Activated T-cell treated with anti-CD3 and anti-CD28 coated beads, Interleukin-2, amount 50 U/mL, for 24 hours (primary cell): Measurements from ENCODE around the gene PIK3CD.
"Not testable (repeated sequence)": the region's sequence is repeated elsewhere in the genome, so short reads cannot be mapped to it uniquely, and the experiment has no call there.

Experiments
- DNase-seq: peaks from one replicate; pipeline ENCODE4 v3.0.0-alpha.2; 2020
- H3K27ac Mint-ChIP-seq: 2 replicates; pipeline ENCODE4 v1.8.0; 2020; ENCODE audit warnings: mild to moderate bottlenecking, mixed read lengths
- H3K27me3 Mint-ChIP-seq: 2 replicates; pipeline ENCODE4 v1.8.0; 2020; ENCODE audit warnings: mixed read lengths
- H3K36me3 Mint-ChIP-seq: 2 replicates; pipeline ENCODE4 v1.8.0; 2020; ENCODE audit warnings: low read depth, mixed read lengths
- H3K4me1 Mint-ChIP-seq: 2 replicates; pipeline ENCODE4 v1.8.0; 2020; ENCODE audit warnings: low read depth, mixed read lengths
- H3K4me3 Mint-ChIP-seq: 2 replicates; pipeline ENCODE4 v1.8.0; 2020; ENCODE audit warnings: mild to moderate bottlenecking, moderate library complexity, mixed read lengths
- H3K9me3 Mint-ChIP-seq: 2 replicates; pipeline ENCODE4 v1.8.0; 2020; ENCODE audit warnings: mixed read lengths

Gene PIK3CD

GRCh38 chr1:9731561-9731960 lies 80.0 kb downstream of the PIK3CD start:
- peaks cover 98% of the 10 kb centered on the region for H3K36me3 Mint-ChIP-seq
- no peak for DNase-seq
- peaks cover 67% of the 10 kb centered on the region for H3K4me1 Mint-ChIP-seq
- no peaks in the 10 kb centered on the region for H3K27me3 Mint-ChIP-seq
- peak overlapping the region; percentile 88 for H3K27ac Mint-ChIP-seq
- H3K4me3 Mint-ChIP-seq: no peak overlapping the region
- no peaks in the 10 kb centered on the region for H3K9me3 Mint-ChIP-seq

GRCh38 chr1:9732123-9732971 lies 80.8 kb downstream of the PIK3CD start:
- H3K9me3 Mint-ChIP-seq: no peaks in the 10 kb centered on the region
- H3K27me3 Mint-ChIP-seq: no peaks in the 10 kb centered on the region
- no peak for DNase-seq
- no peak overlapping the region for H3K4me3 Mint-ChIP-seq
- H3K27ac Mint-ChIP-seq: peak overlapping the region; percentile 77
- peaks cover 63% of the 10 kb centered on the region for H3K4me1 Mint-ChIP-seq
- peaks cover 96% of the 10 kb centered on the region for H3K36me3 Mint-ChIP-seq

- H3K36me3 Mint-ChIP-seq: peaks cover 96% of the 10 kb centered on the region
Observed at GRCh38 chr1:9733160-9733789, 81.7 kb downstream of the PIK3CD start.

GRCh38 chr1:9735800-9736199 lies 84.3 kb downstream of the PIK3CD start:
- DNase-seq: no peak
- Mint-ChIP-seq H3K27me3 (no peaks in the 10 kb centered on the region), H3K4me3 (no peak overlapping the region), H3K4me1 (peaks cover 31% of the 10 kb centered on the region), H3K27ac (peak overlapping the region; percentile 20), H3K9me3 (no peaks in the 10 kb centered on the region), H3K36me3 (peaks cover 89% of the 10 kb centered on the region)

More at GRCh38 chr1:9733160-9733789, 81.7 kb downstream of the PIK3CD start:
- Mint-ChIP-seq H3K4me3 (no peak overlapping the region), H3K9me3 (no peaks in the 10 kb centered on the region), H3K27ac (peak overlapping the region; percentile 77), H3K27me3 (no peaks in the 10 kb centered on the region), H3K4me1 (peaks cover 54% of the 10 kb centered on the region)
- DNase-seq: no peak

- H3K27ac Mint-ChIP-seq: peak overlapping the region; percentile 11
- DNase-seq: no peak
- no peaks in the 10 kb centered on the region for H3K9me3 Mint-ChIP-seq
- H3K36me3 Mint-ChIP-seq: peaks cover 89% of the 10 kb centered on the region
- H3K27me3 Mint-ChIP-seq: no peaks in the 10 kb centered on the region
- no peak overlapping the region for H3K4me3 Mint-ChIP-seq
- H3K4me1 Mint-ChIP-seq: peaks cover 27% of the 10 kb centered on the region
Observed at GRCh38 chr1:9736241-9736640, 84.7 kb downstream of the PIK3CD start.

GRCh38 chr1:9737057-9737456 lies 85.5 kb downstream of the PIK3CD start:
- Mint-ChIP-seq H3K27me3 (no peaks in the 10 kb centered on the region), H3K4me3 (no peak overlapping the region), H3K36me3 (peaks cover 89% of the 10 kb centered on the region), H3K27ac (peak overlapping the region; percentile 23), H3K9me3 (no peaks in the 10 kb centered on the region), H3K4me1 (peaks cover 20% of the 10 kb centered on the region)
- no peak for DNase-seq

GRCh38 chr1:9737671-9738070 lies 86.1 kb downstream of the PIK3CD start:
- no peak for DNase-seq
- peak overlapping the region; percentile 74 for H3K27ac Mint-ChIP-seq
- peaks cover 85% of the 10 kb centered on the region for H3K36me3 Mint-ChIP-seq
- no peaks in the 10 kb centered on the region for H3K27me3 Mint-ChIP-seq
- H3K4me1 Mint-ChIP-seq: peaks cover 15% of the 10 kb centered on the region
- no peaks in the 10 kb centered on the region for H3K9me3 Mint-ChIP-seq
- H3K4me3 Mint-ChIP-seq: no peak overlapping the region

GRCh38 chr1:9744106-9744799 lies 92.7 kb downstream of the PIK3CD start:
- DNase-seq: no peak
- no peak overlapping the region for H3K27ac Mint-ChIP-seq
- H3K36me3 Mint-ChIP-seq: peaks cover 68% of the 10 kb centered on the region
- no peak overlapping the region for H3K4me3 Mint-ChIP-seq
- no peaks in the 10 kb centered on the region for H3K4me1 Mint-ChIP-seq
- no peaks in the 10 kb centered on the region for H3K9me3 Mint-ChIP-seq
- H3K27me3 Mint-ChIP-seq: no peaks in the 10 kb centered on the region

- no peaks in the 10 kb centered on the region for H3K27me3 Mint-ChIP-seq
- peaks cover 74% of the 10 kb centered on the region for H3K36me3 Mint-ChIP-seq
- no peak for DNase-seq
- no peak overlapping the region for H3K27ac Mint-ChIP-seq
- no peak overlapping the region for H3K4me3 Mint-ChIP-seq
- H3K4me1 Mint-ChIP-seq: no peaks in the 10 kb centered on the region
- H3K9me3 Mint-ChIP-seq: no peaks in the 10 kb centered on the region
Observed at GRCh38 chr1:9746211-9746610, 94.7 kb downstream of the PIK3CD start.

- no peak overlapping the region for H3K4me3 Mint-ChIP-seq
- H3K27ac Mint-ChIP-seq: no peak overlapping the region
Observed at GRCh38 chr1:9746651-9747050, 95.1 kb downstream of the PIK3CD start.

GRCh38 chr1:9748391-9748790 lies 96.9 kb downstream of the PIK3CD start:
- not testable (repeated sequence) for H3K4me3 Mint-ChIP-seq

More at GRCh38 chr1:9746651-9747050, 95.1 kb downstream of the PIK3CD start:
- no peaks in the 10 kb centered on the region for H3K4me1 Mint-ChIP-seq
- no peaks in the 10 kb centered on the region for H3K9me3 Mint-ChIP-seq
- peaks cover 74% of the 10 kb centered on the region for H3K36me3 Mint-ChIP-seq
- no peaks in the 10 kb centered on the region for H3K27me3 Mint-ChIP-seq
- DNase-seq: no peak

GRCh38 chr1:9749361-9749760 lies 97.8 kb downstream of the PIK3CD start:
- Mint-ChIP-seq H3K36me3 (peaks cover 73% of the 10 kb centered on the region), H3K9me3 (no peaks in the 10 kb centered on the region), H3K27me3 (no peaks in the 10 kb centered on the region), H3K4me3 (no peak overlapping the region), H3K27ac (no peak overlapping the region), H3K4me1 (peaks cover 2% of the 10 kb centered on the region)
- no peak for DNase-seq

More at GRCh38 chr1:9748391-9748790, 96.9 kb downstream of the PIK3CD start:
- not testable (repeated sequence) for H3K9me3 Mint-ChIP-seq, DNase-seq, H3K4me1 Mint-ChIP-seq, H3K27me3 Mint-ChIP-seq, H3K27ac Mint-ChIP-seq
- H3K36me3 Mint-ChIP-seq: peaks cover 74% of the 10 kb centered on the region

- Mint-ChIP-seq H3K27me3 (no peaks in the 10 kb centered on the region), H3K4me1 (peaks cover 4% of the 10 kb centered on the region), H3K36me3 (peaks cover 71% of the 10 kb centered on the region), H3K9me3 (no peaks in the 10 kb centered on the region), H3K27ac (peak overlapping the region; percentile 63), H3K4me3 (no peak overlapping the region)
- DNase-seq: no peak
Observed at GRCh38 chr1:9751971-9752370, 100.4 kb downstream of the PIK3CD start.

- Mint-ChIP-seq H3K4me1 (peaks cover 4% of the 10 kb centered on the region), H3K4me3 (no peak overlapping the region), H3K27me3 (no peaks in the 10 kb centered on the region), H3K36me3 (peaks cover 65% of the 10 kb centered on the region), H3K9me3 (no peaks in the 10 kb centered on the region), H3K27ac (no peak overlapping the region)
- no peak for DNase-seq
Observed at GRCh38 chr1:9753121-9753531, 101.6 kb downstream of the PIK3CD start.
